ENCODE data around the gene ASTN2. TPM values are rescaled to one million over a fixed set of nuclear protein-coding genes. Genes with fewer than 3 reads are reported as not detected.
"Not testable (repeated sequence)": the region's sequence is repeated elsewhere in the genome, so short reads cannot be mapped to it uniquely, and the experiment has no call there.

ASTN2 gene
- total RNA-seq, 6 experiments from 2014 or later = 0.91 to 3.1 (median 2.5) TPM

- Histone ChIP-seq H3K4me3 (no peak overlapping the region), H3K36me3 (peaks cover 0 to 2% (median under 1%) of the 10 kb centered on the region in 4 donors), H3K4me1 (peaks cover 0 to 18% (median 6%) of the 10 kb centered on the region in 4 donors), H3K27ac (no peak overlapping the region), H3K27me3 (no peaks in the 10 kb centered on the region), H3K9me3 (no peaks in the 10 kb centered on the region)
- intact Hi-C loops (cut with DNase I) = no loop called here
- WGBS (ENCODE audit: insufficient coverage, low coverage, low lambda C conversion rate, missing lambda C conversion rate) = 61% methylated on average over 2 of the region's 2 CpGs
- TF ChIP-seq POLR2A (IDR thresholded peaks at IDR 0.05) (no peak), CTCF (IDR thresholded peaks at IDR 0.05) (no peak)
- DNase-seq = no peak
- no peak for ATAC-seq
These were observed 722.2 kb downstream of the ASTN2 start for GRCh38 chr9:116692616-116693015.

GRCh38 chr9:116691607-116692006 lies 723.2 kb downstream of the ASTN2 start:
- peaks cover 0 to 18% (median 6%) of the 10 kb centered on the region in 4 donors for H3K4me1 ChIP-seq
- WGBS (ENCODE audit: insufficient coverage, low coverage, low lambda C conversion rate, missing lambda C conversion rate) = 80% methylated on average over 3 of the region's 3 CpGs

DNA sequence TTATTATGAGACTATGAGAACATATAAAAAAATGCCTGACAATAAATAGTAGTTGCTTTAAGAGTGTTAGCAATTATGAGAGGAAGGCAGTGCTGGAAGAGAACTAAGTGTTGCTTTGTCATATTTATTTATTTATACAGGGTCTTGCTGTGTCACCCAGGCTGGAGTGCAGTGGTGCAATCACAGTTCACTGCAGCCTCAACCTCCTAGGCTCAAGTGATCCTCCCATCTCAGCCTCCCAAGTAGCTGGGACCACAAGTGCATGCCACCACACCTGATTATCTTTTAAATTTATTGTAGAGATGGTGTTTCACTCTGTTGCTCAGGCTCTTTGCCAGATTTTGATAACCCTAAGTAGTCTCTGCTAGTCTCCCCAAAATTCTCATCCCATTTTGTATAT lies 724.1 kb downstream of the ASTN2 start:
- intact Hi-C loops (cut with DNase I); ATAC-seq; H3K27ac ChIP-seq; DNase-seq; H3K36me3 ChIP-seq; H3K27me3 ChIP-seq; H3K9me3 ChIP-seq; H3K4me3 ChIP-seq: not testable (repeated sequence)
- peaks cover 0 to 18% (median 7%) of the 10 kb centered on the region in 4 donors for H3K4me1 ChIP-seq

More at GRCh38 chr9:116691607-116692006, 723.2 kb downstream of the ASTN2 start:
- ATAC-seq = no peak
- TF ChIP-seq POLR2A (IDR thresholded peaks at IDR 0.05) = no peak
- TF ChIP-seq CTCF (IDR thresholded peaks at IDR 0.05) = no peak
- no peaks in the 10 kb centered on the region for H3K36me3 ChIP-seq
- H3K4me3 ChIP-seq = no peak overlapping the region
- no peaks in the 10 kb centered on the region for H3K27me3 ChIP-seq
- H3K27ac ChIP-seq = no peak overlapping the region
- no peak for DNase-seq
- H3K9me3 ChIP-seq = no peaks in the 10 kb centered on the region
- intact Hi-C loops (cut with DNase I) = no loop called here

DNA sequence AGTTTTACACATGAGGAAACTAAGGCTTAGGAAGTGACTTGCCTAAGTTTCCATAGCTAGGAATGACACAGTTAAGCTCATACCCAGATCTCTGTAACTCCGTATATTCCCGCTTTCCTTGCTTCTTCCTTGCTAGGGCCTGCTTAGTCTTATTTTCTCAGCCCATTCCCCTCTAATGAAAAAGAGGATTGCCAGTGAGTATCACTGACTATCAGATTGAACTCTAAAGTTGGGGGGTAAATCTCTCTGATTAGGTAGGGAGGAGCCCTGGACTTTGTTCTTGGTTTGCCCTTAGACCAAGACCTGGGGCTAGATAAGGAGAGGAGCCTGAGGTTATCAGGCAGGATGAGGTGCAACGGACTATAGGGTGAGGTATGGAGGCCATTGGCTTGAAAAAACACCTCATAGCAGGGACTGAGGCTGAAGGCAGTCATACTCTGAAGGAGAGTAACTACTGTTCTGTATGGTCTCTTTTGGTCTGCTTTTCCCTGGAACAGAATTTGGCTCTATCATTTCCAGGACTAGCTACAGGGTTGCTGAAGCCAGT lies 725.3 kb downstream of the ASTN2 start:
- Histone ChIP-seq H3K27me3 (no peaks in the 10 kb centered on the region), H3K4me1 (peaks cover 0 to 18% (median 7%) of the 10 kb centered on the region in 4 donors), H3K36me3 (no peaks in the 10 kb centered on the region), H3K27ac (no peak overlapping the region), H3K9me3 (no peaks in the 10 kb centered on the region), H3K4me3 (no peak overlapping the region)
- WGBS (ENCODE audit: insufficient coverage, low coverage, low lambda C conversion rate, missing lambda C conversion rate) = 91% methylated on average over 3 of the region's 3 CpGs
- TF ChIP-seq POLR2A (IDR thresholded peaks at IDR 0.05) (no peak), CTCF (IDR thresholded peaks at IDR 0.05) (no peak)
- no peak for ATAC-seq
- DNase-seq = no peak
- intact Hi-C loops (cut with DNase I) = no loop called here

GRCh38 chr9:116688806-116689485 lies 725.9 kb downstream of the ASTN2 start:
- Histone ChIP-seq H3K27ac (no peak overlapping the region), H3K4me1 (peaks cover 0 to 18% (median 7%) of the 10 kb centered on the region in 4 donors), H3K27me3 (no peaks in the 10 kb centered on the region), H3K36me3 (no peaks in the 10 kb centered on the region), H3K4me3 (no peak overlapping the region), H3K9me3 (no peaks in the 10 kb centered on the region)
- intact Hi-C loops (cut with DNase I) = no loop called here
- ATAC-seq (no peak), DNase-seq (no peak)
- 82% methylated on average over 3 of the region's 3 CpGs for WGBS (ENCODE audit: insufficient coverage, low coverage, low lambda C conversion rate, missing lambda C conversion rate)
- TF ChIP-seq CTCF (IDR thresholded peaks at IDR 0.05) (no peak), POLR2A (IDR thresholded peaks at IDR 0.05) (no peak)

Data from right lobe of liver (tissue), 6 donors.